RPMI8226 (cell line): ENCODE measurements around the gene CCDC85C.
"Not testable (repeated sequence)": the region's sequence is repeated elsewhere in the genome, so short reads cannot be mapped to it uniquely, and the experiment has no call there.

Source experiments
- DNase-seq: peaks from one replicate; pipeline ENCODE4 v3.0.0-alpha.2; 2015

The CCDC85C gene

DNA sequence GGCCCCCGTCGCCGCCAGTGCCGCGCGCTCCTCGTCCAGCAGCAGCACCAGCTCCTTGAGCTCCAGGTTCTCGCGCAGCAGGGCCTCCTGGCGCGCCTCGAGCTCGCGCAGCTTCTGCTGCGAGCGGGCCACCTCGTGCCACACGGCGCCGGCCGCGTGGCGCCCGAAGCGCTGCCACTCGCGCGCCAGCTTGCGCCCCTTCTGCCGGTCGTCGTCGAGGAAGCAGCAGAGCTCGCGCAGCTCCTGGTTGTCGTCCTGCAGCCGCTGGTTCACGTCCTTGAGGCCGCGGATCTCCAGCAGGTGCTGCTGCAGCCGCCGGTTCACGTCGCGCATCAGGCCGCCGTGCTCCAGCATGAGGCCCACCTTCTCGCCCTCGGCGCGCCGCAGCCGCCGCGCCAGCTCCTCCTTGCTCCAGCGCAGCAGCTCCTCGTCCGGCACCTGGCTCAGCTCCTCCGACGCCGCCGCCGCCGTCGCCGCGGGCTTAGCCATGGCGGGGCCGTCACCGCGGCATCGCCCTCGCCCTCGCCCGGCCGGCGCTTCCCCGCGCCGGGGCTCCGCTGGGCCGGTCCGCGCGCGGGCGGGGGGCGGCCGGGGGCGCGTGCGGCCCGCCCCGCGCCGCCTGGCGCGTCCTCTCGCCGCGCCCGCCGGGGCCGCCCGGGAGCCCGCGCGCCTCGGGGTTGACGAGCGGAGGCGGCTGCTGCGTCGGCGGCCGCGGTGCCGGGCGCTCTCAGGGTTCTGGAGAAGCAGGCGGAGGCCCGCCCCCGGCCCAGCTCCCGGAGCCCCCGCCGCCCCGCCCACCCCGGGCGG, at the start of gene CCDC85C:
CCDC85C (minus strand) TSS at position 737 of the 807 bp plus-strand sequence; CDS start at position 489, 248 bp downstream.
- DNase-seq, result peak; percentile 60

DNA sequence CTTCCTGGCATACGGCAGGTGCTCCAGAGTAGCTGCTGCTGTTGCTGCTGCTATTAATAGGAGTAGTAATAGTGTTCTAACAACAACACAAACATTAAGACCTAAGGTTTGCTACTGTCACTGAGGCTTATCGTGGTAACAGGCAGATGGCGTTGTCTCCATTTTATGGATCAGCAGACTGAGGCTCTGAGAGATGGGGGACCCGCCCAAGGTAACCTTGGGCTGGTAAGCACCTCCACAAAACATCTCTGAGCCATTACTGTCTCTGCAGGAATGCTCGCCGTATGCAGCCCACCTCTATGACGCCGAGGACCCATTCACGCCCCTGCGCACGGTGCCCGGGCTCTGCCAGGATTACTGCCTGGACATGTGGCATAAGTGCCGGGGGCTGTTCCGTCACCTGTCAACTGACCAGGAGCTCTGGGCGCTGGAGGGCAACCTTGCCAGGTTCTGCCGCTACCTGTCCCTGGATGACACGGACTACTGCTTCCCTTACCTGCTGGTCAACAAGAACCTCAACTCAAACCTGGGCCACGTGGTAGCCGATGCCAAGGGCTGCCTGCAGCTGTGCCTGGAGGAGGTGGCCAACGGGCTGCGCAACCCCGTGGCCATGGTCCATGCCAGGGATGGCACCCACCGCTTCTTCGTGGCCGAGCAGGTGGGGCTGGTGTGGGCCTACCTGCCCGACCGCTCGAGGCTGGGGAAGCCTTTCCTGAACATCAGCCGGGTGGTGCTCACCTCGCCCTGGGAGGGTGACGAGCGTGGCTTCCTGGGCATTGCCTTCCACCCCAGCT, 48.1 kb upstream of the CCDC85C start:
- DNase-seq, result no peak

DNA sequence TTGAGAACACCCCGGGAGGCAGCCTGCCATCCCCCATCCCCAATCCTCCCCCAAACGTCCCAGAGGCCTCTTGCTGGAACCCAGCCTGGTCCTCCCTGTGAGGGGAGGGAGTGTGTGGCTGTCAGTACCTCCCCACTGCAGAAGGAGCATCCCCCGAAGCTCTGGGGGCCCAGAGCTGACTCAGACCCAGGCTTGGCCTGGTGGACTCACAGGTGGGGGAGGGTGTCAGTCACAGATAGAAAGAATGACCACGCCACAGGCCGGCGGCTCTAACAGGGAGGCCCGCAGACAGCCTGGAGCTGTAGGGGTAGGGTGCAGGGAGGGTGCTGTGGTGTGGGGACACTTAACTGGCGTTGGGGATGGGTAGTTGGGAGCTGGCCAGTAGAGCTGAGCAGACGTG, 46.2 kb upstream of the CCDC85C start:
- DNase-seq, result no peak

DNA sequence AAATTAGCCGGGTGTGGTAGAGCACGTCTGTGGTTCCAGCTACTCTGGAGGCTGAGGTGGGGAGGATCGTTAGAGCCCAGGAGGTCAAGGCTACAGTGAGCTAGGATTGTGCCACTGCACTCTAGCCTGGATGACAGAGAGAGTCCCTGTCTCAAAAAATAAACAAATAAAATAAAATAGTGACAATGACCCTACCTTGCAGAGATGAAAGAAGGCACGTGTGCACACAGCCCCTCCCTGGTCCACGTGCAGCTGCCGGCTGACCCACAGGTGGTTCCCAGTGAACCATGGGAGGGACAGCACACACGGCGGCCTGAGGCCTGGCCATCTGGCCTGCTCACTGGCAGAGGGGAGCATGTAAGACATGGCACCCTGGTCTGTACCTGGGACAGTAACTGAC, 45.6 kb upstream of the CCDC85C start:
- DNase-seq, result no peak

DNA sequence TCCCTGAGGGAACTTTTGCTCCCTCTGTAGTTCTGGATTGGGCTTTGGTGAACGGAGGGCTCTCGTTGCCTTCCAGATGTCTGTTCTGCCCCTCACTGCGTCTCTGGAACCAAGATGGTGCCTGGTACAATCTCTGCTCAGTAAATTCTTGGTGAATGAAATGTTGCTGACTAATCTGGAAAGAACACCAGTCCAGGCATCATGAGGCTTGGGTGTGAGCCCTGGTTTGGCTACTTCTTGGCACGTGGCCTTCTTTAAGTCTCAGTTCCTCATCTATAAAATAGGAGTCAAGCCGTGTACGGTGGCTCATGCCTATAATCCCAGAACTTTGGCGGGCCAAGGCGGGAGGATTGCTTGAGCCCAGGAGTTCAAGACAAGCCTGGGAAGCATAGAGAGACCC, 45.2 kb upstream of the CCDC85C start:
- DNase-seq, result peak; percentile 80

DNA sequence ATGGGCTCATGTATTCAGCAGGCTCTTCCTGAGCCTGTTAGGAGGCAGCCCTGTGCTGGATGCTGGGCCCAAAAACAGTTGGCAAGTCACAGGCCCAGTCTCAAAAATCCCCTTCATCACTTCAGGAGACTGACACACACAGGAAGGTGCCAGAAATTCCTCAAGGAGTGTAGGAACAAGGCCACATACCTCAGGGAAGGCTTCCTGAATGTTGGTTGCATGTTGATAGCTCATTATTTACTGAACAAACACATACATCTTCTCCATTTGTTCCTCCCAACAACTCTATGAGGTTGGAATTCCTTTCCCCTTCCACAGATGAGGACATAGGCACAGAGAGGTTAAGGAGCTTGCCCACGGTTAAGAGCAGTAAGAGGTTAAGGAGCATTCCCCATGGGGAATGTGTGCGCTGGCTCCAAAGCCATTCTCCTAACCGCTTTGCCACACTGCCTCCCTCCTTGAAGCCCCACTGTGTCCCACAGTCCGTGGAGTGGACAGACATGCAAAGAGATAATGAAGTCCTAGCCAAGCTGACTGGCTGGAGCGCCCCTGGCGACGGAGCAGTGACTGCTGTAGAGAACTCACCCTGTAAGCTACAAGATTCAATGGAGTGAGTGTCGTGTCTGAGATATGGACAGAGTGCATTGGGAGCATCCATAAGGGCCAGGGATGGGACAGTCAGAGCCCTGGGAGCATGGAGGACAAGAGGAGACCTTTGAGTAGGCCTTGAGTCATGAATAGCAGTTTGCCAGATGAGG, 44.2 kb upstream of the CCDC85C start:
- DNase-seq, result no peak

DNA sequence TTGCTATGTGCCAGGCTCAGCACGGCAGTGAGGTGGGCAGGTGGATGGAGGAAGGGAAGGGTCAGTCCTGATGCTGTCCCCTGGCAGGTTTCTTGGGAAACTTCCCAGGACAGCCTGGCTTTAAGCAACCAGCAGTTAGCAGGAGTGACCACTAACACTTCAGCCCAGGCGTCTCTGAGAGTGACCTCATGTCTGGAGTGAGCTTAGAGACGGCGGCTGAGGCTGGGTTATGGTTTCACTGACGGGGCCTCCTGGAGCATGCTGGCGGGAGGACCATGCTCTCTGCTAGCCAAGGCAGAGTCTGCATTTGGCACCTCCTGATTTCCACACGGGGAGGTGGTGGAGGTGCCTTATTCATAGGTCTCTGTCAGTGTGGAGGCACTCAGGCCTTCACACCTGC, 43.4 kb upstream of the CCDC85C start:
- no peak for DNase-seq

DNA sequence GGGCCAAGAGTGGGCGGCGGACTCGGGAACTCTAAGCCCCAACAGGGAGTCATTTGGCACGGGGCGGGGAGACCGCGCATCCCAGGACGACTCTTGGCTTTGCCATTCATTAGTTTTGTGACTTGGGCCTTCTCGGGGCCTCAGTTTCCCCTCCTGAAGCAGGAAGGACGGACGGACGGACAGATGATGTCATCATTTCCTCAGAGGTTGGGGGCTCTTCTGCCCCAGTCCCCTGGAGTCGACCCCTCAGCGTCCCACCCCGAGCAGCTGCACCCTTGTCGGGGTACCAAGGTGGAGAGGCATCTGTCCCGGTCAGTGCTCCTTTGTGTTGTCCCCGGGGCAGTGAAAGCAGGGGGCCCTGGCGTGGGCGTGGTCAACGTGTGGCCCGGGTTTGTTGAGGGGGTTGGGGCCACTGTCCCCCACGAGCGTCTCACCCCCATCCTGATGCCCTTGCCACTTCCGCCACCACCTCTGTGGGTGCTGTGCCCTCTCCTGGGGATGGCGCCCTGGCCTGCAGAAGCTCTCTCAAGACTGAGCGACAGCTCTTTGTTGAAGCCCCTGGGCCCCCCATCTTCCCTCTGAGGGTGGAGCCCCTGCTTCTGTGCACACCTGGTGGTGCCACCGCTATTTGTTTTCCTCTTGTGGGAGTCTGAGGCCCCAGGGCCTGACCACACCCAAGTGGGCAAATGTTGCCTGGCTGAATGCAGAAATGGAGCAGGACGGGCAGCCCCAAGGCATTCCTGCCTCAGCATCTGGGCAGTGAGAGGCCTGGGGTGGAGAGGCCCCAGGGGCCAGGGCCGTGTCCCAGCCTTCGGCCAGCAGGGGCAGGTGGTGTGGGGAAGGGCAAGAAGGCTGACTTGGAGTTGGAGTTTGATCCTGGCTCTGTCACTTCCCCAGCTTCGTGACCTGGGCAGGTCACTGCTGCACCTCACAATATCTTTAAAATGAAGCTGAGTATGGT, 41.8 kb upstream of the CCDC85C start:
- DNase-seq, result no peak

DNA sequence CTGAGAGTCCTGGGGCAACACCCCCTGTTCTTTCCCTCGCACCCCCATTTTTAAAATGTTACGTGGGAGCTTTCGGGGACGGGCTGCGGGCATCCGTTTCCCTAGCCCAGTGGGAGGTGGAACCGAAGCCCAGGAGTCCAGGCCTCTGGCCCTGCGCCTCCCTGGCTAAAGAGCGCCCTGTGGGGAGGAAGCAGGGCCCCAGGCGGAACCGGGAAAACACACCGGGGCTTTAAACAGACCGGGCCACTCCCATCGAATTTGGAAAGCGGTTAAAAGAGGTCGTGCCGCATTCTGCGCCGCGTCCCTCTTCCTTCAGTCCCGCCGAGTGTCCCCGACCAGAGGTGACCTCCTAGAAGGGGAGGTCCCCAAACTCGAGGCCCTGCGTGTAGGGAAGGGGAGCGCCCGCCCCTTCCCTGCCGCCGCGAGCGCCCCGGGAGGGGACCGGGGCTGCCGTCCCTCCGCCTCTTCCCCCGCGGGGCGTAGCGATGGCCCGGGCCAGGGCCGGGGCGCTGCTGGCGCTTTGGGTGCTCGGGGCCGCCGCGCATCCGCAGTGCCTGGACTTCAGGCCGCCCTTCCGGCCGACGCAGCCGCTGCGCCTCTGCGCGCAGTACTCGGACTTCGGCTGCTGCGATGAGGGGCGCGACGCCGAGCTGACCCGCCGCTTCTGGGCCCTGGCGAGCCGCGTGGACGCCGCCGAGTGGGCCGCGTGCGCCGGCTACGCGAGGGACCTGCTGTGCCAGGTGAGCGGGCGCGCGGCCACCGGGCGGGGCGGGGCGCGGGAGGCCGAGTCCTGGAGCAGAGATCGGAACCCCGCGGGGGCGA, 40.9 kb upstream of the CCDC85C start, which contains the start of gene HHIPL1:
HHIPL1 (plus strand) TSS at position 407 of the 822 bp plus-strand sequence; CDS start at position 486, 79 bp downstream.
- DNase-seq, result no peak

DNA sequence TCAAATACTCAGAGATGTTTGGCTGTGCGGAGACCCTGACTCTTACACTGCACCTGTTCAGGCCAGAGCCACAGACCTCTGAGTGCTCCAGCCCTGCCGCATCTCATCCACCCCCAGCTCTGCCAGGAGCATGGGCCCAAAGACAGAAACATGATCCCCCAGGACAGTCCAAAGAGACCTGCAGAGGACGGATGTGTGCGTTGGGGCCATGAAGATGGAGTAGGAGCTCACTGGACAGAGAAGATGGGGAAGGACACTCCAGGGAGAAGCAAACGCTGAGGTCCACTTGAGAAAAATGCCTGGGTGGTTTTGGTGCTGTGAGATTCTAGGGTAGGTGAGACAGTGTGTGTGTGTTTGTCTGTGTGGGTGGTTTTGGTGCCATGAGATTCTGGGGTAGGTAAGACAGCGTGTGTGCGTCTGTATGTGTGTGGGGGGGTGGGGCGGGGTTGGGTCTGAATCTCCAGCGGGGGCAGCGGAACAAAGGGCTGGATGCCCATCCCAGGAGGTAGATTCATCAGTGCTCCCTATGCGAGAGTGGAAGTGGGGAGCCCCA, 40.1 kb upstream of the CCDC85C start:
- no peak for DNase-seq

DNA sequence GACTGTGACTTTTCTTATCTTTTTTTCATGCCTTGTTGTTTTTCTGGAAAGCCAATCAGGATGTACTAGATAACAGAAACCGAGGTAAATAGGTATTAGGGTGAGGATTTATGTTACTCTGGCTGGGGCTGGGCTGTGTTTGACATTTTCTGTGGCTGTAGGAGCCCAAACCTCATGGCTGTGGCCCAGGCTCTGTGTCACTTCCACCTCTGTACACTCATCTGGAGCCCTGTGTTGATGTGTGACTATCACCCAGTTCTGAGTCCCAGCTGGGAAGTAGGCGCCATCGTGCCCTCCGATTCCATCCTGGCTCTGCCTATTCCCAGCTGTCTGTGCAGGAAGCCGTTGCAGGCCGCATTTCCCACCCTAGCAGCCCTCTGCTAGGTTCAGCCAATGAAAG, 39.3 kb upstream of the CCDC85C start:
- DNase-seq, result no peak

DNA sequence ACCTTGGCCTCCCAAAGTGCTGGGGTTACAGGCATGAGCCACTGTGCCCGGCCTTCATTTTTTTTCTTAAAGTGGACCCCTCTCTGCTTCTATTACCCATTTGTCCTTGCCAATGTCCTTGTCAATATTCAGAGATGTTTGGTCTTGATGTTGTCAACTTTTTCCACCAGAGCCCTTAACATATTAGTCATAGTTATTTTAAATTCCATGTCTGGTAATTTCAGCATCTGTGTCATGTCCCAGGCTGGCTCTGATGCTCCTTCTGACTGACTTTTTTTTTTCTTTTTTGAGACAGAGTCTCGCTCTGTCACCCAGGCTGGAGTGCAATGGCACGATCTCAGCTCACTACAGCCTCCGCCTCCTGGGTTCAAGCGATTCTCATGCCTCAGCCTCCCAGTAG, 38.8 kb upstream of the CCDC85C start:
- not testable (repeated sequence) for DNase-seq

DNA sequence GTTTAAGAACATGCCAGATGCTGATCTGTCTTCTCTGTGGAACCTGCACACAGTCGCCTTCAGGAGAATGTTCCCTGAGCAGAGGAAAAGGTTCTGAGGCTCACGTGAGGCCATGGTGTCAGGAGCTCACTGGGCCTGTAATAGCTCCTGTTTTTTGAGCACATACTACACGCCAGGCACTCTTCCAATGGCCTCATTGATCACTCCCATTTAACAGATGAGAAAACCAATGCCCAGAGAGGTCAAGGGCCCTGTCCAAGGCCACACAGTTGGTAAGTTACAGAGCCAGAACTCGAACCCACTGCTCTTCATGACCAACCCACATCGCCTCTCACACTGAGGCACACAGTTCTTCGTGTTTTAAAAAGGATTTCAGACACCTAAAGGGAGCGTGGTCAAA, 33.6 kb upstream of the CCDC85C start:
- no peak for DNase-seq

DNA sequence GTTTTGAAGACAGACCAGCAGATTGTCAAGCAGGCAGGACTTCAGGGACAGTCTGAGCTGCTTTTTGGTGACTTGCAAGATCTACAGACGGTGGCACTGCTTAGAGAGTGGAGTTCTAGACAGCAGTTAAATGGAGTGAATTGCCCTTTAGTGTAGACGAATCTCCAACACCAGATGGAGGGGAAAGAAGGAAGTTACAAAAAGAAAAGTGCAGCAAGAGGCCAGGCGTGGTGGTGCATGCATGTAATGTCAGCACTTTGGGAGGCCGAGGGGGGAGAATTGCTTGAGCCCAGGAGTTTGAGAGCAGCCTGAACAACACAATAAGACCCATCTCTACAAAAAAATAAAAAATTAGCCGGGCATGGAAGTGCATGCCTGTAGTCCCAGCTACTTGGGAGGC, 32.5 kb upstream of the CCDC85C start:
- peak; percentile 74 for DNase-seq

DNA sequence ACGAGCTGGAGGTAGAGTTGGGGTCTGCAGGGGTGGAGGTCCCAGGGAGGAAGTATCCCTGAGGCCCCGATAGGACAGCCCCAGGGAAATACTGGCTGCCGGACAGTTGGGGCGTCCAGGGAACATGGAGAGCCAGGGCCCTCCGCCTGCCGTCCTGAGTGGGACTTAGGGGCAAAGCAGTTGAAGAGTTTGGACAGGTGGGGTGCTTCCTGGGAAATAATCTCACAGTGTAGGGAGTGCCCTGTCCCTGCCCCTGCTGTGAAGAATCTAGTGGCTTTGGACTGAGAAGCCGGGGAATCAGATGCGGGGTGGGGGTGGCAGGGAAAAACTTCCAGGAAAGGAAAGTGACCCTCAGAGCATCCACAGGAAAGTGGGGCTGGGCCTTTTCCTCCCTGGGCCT, 31.1 kb upstream of the CCDC85C start:
- no peak for DNase-seq

DNA sequence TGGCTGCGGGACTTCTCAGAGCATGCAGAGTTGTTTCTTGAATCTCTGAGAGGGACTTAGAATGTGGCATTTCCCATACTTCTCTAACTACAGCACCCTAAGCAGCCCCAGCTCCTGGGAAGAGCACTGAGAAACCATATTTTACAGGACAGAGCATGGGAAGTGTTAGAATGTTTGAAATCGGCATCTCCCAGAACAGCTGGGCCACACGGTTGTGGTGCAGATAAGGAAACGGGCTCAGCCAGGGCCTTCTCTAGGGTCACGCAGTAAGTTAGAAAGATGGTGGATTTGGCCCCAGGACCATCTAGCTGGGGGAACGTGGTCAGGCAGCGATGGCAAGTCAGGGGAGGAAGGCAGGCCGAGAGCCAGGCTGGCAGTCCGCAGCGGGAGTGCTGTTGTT, 30.4 kb upstream of the CCDC85C start:
- no peak for DNase-seq

DNA sequence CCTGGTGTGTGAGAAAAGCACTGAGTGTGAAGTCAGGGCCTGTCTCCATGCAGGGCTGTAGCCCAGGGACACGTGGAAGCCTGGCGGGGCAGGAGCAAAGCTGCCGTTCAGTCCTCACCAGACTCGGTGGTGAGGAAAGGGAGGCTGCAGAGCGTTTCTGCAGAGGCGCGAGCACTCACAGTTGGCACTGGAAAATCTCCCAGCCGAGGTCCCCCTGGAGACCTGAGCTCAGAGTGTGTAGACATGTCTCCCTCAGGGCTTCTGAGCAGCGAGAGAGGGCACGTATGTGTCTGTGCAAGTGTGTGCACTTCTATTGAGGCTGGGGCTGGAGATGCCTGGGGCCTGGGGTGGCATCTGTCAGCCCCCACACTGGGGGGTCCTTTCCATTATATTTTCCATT, 29.9 kb upstream of the CCDC85C start:
- no peak for DNase-seq

DNA sequence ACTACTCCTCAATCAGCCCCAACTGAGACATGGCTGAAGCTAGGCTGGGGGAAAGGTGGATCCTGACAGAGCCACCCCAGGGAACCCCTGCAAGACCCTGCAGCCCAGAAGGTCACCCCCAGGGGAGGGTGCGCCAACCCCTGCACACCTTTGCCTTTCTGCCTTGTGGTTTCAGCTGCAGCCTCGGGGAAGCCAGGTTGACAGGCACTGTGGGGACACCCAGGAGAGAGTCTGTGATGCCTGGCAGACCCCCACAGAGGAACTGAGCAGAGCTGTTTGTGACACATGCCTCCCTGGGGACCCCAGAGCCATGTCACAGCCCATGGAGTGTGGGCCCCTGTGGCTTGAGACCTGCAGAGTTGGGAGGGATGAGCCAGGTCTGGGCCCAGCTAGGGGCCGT, 29.1 kb upstream of the CCDC85C start:
- no peak for DNase-seq

DNA sequence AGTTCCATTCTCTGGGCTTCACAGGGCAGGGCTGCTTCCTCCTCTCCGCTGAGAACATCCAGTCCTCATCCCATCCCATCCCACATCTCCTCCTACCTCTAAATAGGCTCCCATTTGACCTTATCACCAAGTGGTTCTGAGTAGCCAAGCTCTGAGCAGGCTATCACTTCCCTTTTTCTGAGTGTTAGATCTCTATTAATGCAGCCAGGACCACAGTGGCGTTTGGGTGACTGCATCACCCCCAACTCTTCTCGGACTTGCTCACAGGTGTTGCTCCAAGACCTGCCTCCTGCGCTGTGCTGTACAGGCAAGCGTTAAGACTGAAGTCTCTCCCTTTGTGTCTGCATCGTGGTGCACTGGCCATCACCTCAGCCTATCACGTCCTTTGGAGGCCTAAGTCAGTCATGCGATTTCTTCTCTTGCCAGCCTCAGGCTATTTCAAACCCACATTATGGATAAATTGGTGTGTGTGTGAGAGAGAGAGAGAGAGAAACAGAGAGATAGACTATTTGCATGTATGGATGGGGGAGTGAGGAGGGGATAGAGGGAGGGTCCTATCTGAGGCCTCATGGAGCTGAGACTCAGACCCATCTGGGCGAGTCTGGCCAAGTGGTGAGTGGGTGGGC, 28.5 kb upstream of the CCDC85C start:
- peak; percentile 41 for DNase-seq

DNA sequence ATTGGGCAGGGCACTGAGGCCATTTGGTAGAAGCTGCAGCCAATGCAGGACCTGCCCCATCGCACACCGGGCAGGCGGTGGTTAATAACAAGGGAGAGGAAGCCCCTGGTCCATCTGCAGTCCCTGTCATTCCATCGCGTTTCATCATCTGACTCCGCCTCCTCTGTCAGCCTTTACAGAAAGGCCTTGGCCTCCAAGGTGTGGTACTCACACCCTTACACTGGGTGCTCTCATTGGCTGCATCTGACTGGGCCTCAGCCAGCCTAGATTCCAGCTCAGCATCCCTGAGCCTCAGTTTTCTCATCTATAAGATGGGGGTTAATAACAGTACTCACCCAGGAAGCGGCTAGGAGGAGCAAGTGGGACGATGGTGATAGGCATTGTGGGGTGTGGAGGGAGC, 26.2 kb upstream of the CCDC85C start:
- no peak for DNase-seq
